Measurements from ENCODE around the gene GRAMD1C. TPM values are rescaled to one million over a fixed set of nuclear protein-coding genes. Genes with fewer than 3 reads are reported as not detected.

GRAMD1C gene
- total RNA-seq, result 1.4 and 1.7 TPM in 2 replicates

GRCh38 chr3:113838631-113839209 is at the start of gene GRAMD1C:
Gene GRAMD1C, plus strand, starts transcription at chr3:113838788. Its CDS starts 122 bp downstream, at chr3:113838910.

GRCh38 chr3:113947372-113948014 is 108.9 kb downstream of the GRAMD1C start, which contains the start of gene ZDHHC23:
Gene ZDHHC23, plus strand, starts transcription at chr3:113948013. Its CDS starts 790 bp downstream, at chr3:113948803.

Other genes starting within 250 kb of the GRAMD1C start
- 3.5 and 9.0 TPM in 2 replicates for gene USF3, start 142.1 kb upstream of the GRAMD1C start, total RNA-seq
- 186 and 192 TPM in 2 replicates for gene NAA50, start 92.5 kb upstream of the GRAMD1C start, total RNA-seq
- 60.2 and 61.9 TPM in 2 replicates for gene ATP6V1A, start 91.8 kb upstream of the GRAMD1C start, total RNA-seq
- gene ZDHHC23, start 109.2 kb downstream of the GRAMD1C start, total RNA-seq, result 0.49 and 2.3 TPM in 2 replicates
- gene CCDC191, start 217.7 kb downstream of the GRAMD1C start, total RNA-seq, result 1.3 and 1.8 TPM in 2 replicates
- 9.9 and 15.5 TPM in 2 replicates for gene QTRT2, start 217.9 kb downstream of the GRAMD1C start, total RNA-seq

Data from airway epithelial cell (primary cell).